IPS-15b (cell line): Measurements from ENCODE around the gene MRGPRE.
A peak's percentile ranks its signal among the peaks of the same experiment; 100 is the strongest.

ENCODE experiments used
- H3K27me3 ChIP-seq: one replicate; pipeline ENCODE4 v1.6.1; 2013; ENCODE audit warnings: low read length; ENCODE audit not compliant: control insufficient read depth, insufficient read depth
- H3K36me3 ChIP-seq: one replicate; pipeline ENCODE4 v1.6.1; 2013; ENCODE audit warnings: low read length; ENCODE audit not compliant: control insufficient read depth, insufficient read depth
- H3K4me1 ChIP-seq: one replicate; pipeline ENCODE4 v1.6.1; 2013; ENCODE audit warnings: mild to moderate bottlenecking, low read length; ENCODE audit not compliant: control insufficient read depth, insufficient read depth
- H3K4me3 ChIP-seq: one replicate; pipeline ENCODE4 v1.5.1; 2013; ENCODE audit warnings: low read depth, low read length
- H3K9ac ChIP-seq: one replicate; pipeline ENCODE4 v1.6.1; 2013; ENCODE audit warnings: low read depth, mild to moderate bottlenecking, low read length
- H3K9me3 ChIP-seq: one replicate; pipeline ENCODE4 v1.6.1; 2013; ENCODE audit warnings: mild to moderate bottlenecking, low read length; ENCODE audit not compliant: control insufficient read depth, insufficient read depth

MRGPRE gene

DNA sequence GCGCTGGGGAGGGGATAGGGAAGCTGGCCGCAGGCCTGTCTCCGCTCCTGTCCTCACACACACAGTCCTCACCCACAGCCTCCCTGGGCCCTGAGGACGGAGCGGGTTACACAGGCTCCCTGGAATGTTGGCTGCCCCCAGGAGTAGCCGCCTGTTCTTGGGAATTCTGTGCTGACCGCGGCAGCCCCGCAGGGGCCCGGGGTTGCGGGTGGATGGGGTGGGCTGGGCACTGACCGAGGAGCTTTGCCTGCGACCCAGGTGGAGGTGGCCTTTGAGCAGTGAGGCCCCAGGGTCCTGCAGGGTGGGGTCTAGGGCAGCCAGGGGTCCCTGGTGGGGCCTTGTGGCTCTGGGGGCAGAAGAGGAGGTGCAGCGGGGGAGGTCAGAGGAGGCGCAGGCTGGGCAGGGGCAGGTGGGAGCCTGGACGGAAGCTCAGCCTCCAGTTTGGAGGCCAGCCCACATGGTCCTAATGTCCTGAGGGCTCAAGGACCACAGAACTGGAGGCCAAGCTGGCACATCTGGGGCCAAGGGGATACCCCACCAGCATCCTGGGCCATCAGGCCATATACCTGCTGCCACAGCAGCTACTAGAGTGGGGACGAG, 7.0 kb downstream of the MRGPRE start:
- H3K4me1 ChIP-seq: peaks cover 2% of the 10 kb centered on the region
- H3K9ac ChIP-seq: no peak overlapping the region
- H3K4me3 ChIP-seq: no peak overlapping the region
- no peaks in the 10 kb centered on the region for H3K36me3 ChIP-seq
- no peaks in the 10 kb centered on the region for H3K9me3 ChIP-seq
- H3K27me3 ChIP-seq: no peaks in the 10 kb centered on the region

GRCh38 chr11:3224401-3225057, 7.7 kb downstream of the MRGPRE start:
- Histone ChIP-seq H3K4me3 (no peak overlapping the region), H3K27me3 (no peaks in the 10 kb centered on the region), H3K36me3 (no peaks in the 10 kb centered on the region), H3K9me3 (no peaks in the 10 kb centered on the region), H3K9ac (no peak overlapping the region), H3K4me1 (peaks cover 2% of the 10 kb centered on the region)

GRCh38 chr11:3223932-3224381, 8.3 kb downstream of the MRGPRE start:
- peaks cover 2% of the 10 kb centered on the region for H3K4me1 ChIP-seq
- no peaks in the 10 kb centered on the region for H3K9me3 ChIP-seq
- H3K9ac ChIP-seq: peak overlapping the region; percentile 47
- H3K27me3 ChIP-seq: no peaks in the 10 kb centered on the region
- H3K4me3 ChIP-seq: no peak overlapping the region
- no peaks in the 10 kb centered on the region for H3K36me3 ChIP-seq

- Histone ChIP-seq H3K36me3 (no peaks in the 10 kb centered on the region), H3K9ac (no peak overlapping the region)
Measured at GRCh38 chr11:3222941-3223915, 9.0 kb downstream of the MRGPRE start.

DNA sequence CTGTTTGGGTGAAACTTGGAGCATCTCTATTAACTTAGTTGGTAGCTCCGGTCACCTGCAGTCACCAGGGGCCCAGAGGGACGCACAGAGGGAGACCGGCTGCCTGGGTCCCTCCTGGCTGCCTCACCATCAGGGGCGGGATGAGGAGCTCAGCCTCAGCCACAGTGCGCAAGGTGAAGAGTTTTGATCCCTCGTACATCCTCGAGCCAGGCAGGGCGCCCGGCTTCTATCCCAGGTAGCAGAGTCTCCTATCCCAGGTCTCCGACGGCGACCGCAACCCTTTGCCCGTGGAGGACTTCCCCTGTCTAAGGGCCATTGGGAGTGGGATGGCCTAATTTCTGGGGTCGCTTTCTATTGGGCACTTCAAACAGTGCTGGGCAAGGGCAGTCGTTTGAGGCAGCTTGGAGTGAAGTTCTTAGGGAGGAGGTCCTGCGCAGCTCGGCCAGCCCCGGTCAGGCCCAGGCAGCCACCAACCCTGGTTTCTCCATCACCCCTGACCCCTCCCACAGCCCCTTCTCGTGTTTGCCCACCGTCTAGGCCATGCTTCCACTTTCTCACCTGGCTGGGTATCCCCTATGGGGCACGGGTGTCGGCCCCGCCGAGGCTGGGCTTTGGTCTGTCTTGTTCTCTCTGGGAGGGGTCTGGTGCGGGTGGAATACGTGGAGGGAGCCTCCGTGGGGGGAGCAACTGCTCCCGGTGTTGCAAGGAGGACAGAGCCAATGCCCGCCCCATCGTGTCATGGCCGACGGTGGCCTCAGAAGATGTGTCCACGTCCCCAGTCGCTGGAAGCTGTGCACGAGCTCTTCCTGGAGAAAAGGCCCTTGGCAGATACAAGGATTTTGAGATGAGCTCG, 10.0 kb downstream of the MRGPRE start:
- H3K4me3 ChIP-seq: no peak overlapping the region

More at GRCh38 chr11:3222941-3223915, 9.0 kb downstream of the MRGPRE start:
- H3K4me1 ChIP-seq: peaks cover 2% of the 10 kb centered on the region
- no peak overlapping the region for H3K4me3 ChIP-seq
- no peaks in the 10 kb centered on the region for H3K27me3 ChIP-seq
- H3K9me3 ChIP-seq: no peaks in the 10 kb centered on the region

DNA sequence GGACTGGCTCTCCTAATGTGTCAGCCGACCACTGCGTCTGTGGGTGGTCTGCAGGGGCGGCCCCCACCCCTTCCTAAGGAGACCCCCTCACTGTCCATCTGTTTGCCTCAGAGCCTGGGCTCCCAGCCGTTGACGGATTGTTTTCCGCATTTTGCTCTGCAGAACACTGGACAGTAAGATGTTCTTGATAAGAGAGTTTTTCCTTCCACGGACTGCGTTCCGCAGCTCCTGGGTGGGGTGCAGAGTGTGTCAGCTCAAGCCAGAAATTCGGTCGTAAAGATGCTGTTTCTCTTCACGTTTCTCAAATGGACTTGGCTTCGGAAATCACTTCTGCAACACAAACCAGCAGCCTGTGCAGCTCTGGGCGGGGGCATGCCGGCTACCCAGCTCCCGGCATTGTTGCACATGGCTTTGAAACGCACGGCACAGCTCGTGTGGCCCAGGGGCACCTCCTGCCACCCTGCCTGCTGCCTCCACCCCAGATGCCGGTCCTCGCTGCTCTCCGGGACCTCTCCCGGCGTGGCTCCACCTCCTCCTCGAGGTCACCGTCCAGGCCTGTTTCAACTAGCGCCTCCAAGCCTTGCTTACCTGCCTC, 10.7 kb downstream of the MRGPRE start:
- peaks cover 2% of the 10 kb centered on the region for H3K4me1 ChIP-seq
- H3K9me3 ChIP-seq: no peaks in the 10 kb centered on the region
- H3K36me3 ChIP-seq: no peaks in the 10 kb centered on the region
- no peak overlapping the region for H3K4me3 ChIP-seq
- no peaks in the 10 kb centered on the region for H3K27me3 ChIP-seq
- H3K9ac ChIP-seq: no peak overlapping the region

More for the DNA sequence above, 10.0 kb downstream of the MRGPRE start:
- H3K9me3 ChIP-seq: no peaks in the 10 kb centered on the region
- no peaks in the 10 kb centered on the region for H3K36me3 ChIP-seq
- no peak overlapping the region for H3K9ac ChIP-seq
- peaks cover 2% of the 10 kb centered on the region for H3K4me1 ChIP-seq
- no peaks in the 10 kb centered on the region for H3K27me3 ChIP-seq

DNA sequence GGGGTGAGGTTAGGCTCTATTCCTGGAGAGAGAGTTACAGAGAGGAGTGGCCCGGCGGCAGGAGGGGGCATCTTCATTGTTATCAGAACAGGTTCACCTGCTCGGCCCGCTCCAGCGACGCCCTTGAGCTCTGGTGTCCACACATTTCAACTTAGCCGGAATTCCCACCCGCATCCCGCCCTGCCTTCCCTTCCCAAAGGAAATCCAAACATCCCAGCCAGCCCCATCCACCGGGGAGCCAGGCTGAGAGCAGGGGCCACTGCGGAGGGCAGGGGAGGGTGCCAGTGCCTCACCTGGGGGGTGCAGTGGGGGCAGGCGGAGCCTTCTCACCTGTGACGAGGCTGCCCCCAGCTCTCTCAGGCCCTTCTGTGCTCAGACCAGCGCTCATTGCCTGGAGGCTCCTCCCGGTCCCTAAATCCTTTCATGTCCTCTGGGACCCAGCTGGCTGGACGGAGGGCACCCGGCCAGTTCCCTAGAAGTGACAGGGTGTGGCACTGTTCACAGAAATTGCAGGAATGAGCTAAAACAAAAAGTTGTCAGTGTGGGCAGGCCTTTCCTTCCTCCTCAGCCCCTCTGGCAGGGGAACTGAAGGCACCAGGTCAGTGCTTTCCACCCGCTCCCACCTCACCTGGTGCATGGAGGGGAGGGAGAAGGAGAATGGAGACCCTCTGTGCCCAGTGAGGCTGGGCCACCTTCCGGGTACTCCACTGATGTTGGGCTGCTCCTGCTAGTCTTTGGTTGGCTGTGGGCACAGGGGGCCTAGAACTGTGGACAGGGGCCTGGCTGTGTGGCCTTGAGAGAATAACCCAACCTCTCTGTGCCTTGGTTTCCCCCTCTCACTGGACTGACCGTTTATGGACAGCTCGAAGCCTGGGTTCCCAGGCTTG, 11.5 kb downstream of the MRGPRE start:
- no peaks in the 10 kb centered on the region for H3K27me3 ChIP-seq
- H3K4me1 ChIP-seq: peaks cover 2% of the 10 kb centered on the region
- H3K36me3 ChIP-seq: no peaks in the 10 kb centered on the region
- H3K9ac ChIP-seq: no peak overlapping the region
- H3K9me3 ChIP-seq: no peaks in the 10 kb centered on the region
- no peak overlapping the region for H3K4me3 ChIP-seq

- Histone ChIP-seq H3K4me1 (peaks cover 2% of the 10 kb centered on the region), H3K9ac (no peak overlapping the region), H3K36me3 (no peaks in the 10 kb centered on the region), H3K9me3 (no peaks in the 10 kb centered on the region), H3K4me3 (no peak overlapping the region), H3K27me3 (no peaks in the 10 kb centered on the region)
Measured at GRCh38 chr11:3220101-3220500, 12.1 kb downstream of the MRGPRE start.

- no peaks in the 10 kb centered on the region for H3K36me3 ChIP-seq
- H3K9me3 ChIP-seq: no peaks in the 10 kb centered on the region
- H3K27me3 ChIP-seq: no peaks in the 10 kb centered on the region
- no peak overlapping the region for H3K9ac ChIP-seq
- H3K4me3 ChIP-seq: no peak overlapping the region
- H3K4me1 ChIP-seq: peaks cover 2% of the 10 kb centered on the region
Measured at GRCh38 chr11:3219281-3219892, 12.8 kb downstream of the MRGPRE start.
